ENCODE measurements around the gene RTP1. TPM values are rescaled to one million over a fixed set of nuclear protein-coding genes. Genes with fewer than 3 reads are reported as not detected.

The RTP1 gene
- total and polyA plus RNA-seq, 7 donors: not detected

- WGBS, 3 donors: 36 to 43% (median 38%) methylated on average over 3 of the region's 3 CpGs
- no peak overlapping the region for H3K4me3 ChIP-seq
- H3K36me3 ChIP-seq (ENCODE audit: insufficient read depth in 1 of 2, low read depth in 1 of 2): no peaks in the 10 kb centered on the region
- no peaks in the 10 kb centered on the region for H3K27me3 ChIP-seq (ENCODE audit: insufficient read depth in 3 of 3, low read length in 2 of 3)
- no peak for TF ChIP-seq CTCF (IDR thresholded peaks at IDR 0.05)
- no peaks in the 10 kb centered on the region for H3K9me3 ChIP-seq
- DNase-seq (no peak), ATAC-seq (no peak)
- H3K27ac ChIP-seq: no peak overlapping the region
- intact Hi-C loops (cut with DNase I): no loop called here
- no peaks in the 10 kb centered on the region for H3K4me1 ChIP-seq
Measured at GRCh38 chr3:187247398-187247797, 50.1 kb downstream of the RTP1 start.

Other genes starting within 250 kb of the RTP1 start
- gene RPL39L, start 58.0 kb upstream of the RTP1 start, total RNA-seq: 1 to 10 TPM in 1 of 4 donors, under 1 TPM in 2, not detected in 1; 0.32 to 1.2 (median 0.59) TPM
- 1 to 10 TPM in 1 of 3 donors, under 1 TPM in 2; 0.68 to 1.8 (median 0.79) TPM for gene RPL39L, start 58.0 kb upstream of the RTP1 start, polyA plus RNA-seq
- 1 to 10 TPM in 3 of 4 donors, under 1 TPM in 1; 0.66 to 8.1 (median 3.1) TPM for gene MASP1, start 94.3 kb downstream of the RTP1 start, total RNA-seq
- gene MASP1, start 94.3 kb downstream of the RTP1 start, polyA plus RNA-seq: 1 to 10 TPM; 2.0 to 6.2 (median 4.2) TPM
- gene RTP4, start 170.9 kb downstream of the RTP1 start, total RNA-seq: under 1 TPM; 0.23 to 0.88 (median 0.44) TPM
- gene RTP4, start 170.9 kb downstream of the RTP1 start, polyA plus RNA-seq: under 1 TPM; 0.35 to 0.82 (median 0.51) TPM